Inferior parietal cortex (tissue), 1 donor: Measurements from ENCODE around the gene TOPBP1.

Source experiments
- DNase-seq: peaks from one replicate; pipeline ENCODE4 v3.0.0-alpha.2; 2016; ENCODE audit errors: extremely low spot score

The TOPBP1 gene

GRCh38 chr3:133608388-133608787 lies 53.4 kb downstream of the TOPBP1 start:
- DNase-seq: no peak

GRCh38 chr3:133607816-133608215 lies 53.9 kb downstream of the TOPBP1 start:
- DNase-seq: no peak

- no peak for DNase-seq
Measured at GRCh38 chr3:133606902-133607301, 54.8 kb downstream of the TOPBP1 start.

GRCh38 chr3:133606342-133606741 lies 55.4 kb downstream of the TOPBP1 start:
- DNase-seq: no peak

GRCh38 chr3:133600572-133601081 lies 61.1 kb downstream of the TOPBP1 start:
- no peak for DNase-seq

- no peak for DNase-seq
Measured at GRCh38 chr3:133599280-133599679, 62.5 kb downstream of the TOPBP1 start.

GRCh38 chr3:133598405-133598804 lies 63.3 kb downstream of the TOPBP1 start:
- no peak for DNase-seq

GRCh38 chr3:133595341-133595740 lies 66.4 kb downstream of the TOPBP1 start:
- DNase-seq: no peak

GRCh38 chr3:133593243-133593642 lies 68.5 kb downstream of the TOPBP1 start:
- DNase-seq: no peak

GRCh38 chr3:133592843-133593242 lies 68.9 kb downstream of the TOPBP1 start:
- no peak for DNase-seq

GRCh38 chr3:133591271-133591742 lies 70.4 kb downstream of the TOPBP1 start:
- no peak for DNase-seq

GRCh38 chr3:133589503-133589902 lies 72.2 kb downstream of the TOPBP1 start:
- no peak for DNase-seq

GRCh38 chr3:133588784-133589465 lies 72.8 kb downstream of the TOPBP1 start:
- DNase-seq: no peak

GRCh38 chr3:133588035-133588434 lies 73.7 kb downstream of the TOPBP1 start:
- no peak for DNase-seq

GRCh38 chr3:133583396-133583795 lies 78.3 kb downstream of the TOPBP1 start:
- DNase-seq: no peak

- DNase-seq: no peak
Measured at GRCh38 chr3:133578548-133579191, 83.1 kb downstream of the TOPBP1 start.

- DNase-seq: no peak
Measured at GRCh38 chr3:133576169-133576568, 85.6 kb downstream of the TOPBP1 start.

GRCh38 chr3:133575086-133575485 lies 86.7 kb downstream of the TOPBP1 start:
- no peak for DNase-seq

- DNase-seq: peak; percentile 56
Measured at GRCh38 chr3:133574260-133574881, 87.4 kb downstream of the TOPBP1 start.

- DNase-seq: no peak
Measured at GRCh38 chr3:133573629-133574194, 88.0 kb downstream of the TOPBP1 start, which contains the start of gene CDV3. TSS of gene CDV3 (plus strand) at chr3:133573686. CDS start at chr3:133574045, 359 bp downstream.

GRCh38 chr3:133573054-133573628 lies 88.6 kb downstream of the TOPBP1 start:
- peak; percentile 99 for DNase-seq
